HG03460 (cell line): ENCODE data around the gene TFE3.
"Not testable (repeated sequence)": the region's sequence is repeated elsewhere in the genome, so short reads cannot be mapped to it uniquely, and the experiment has no call there.

Experiments used
- ATAC-seq: cut with Tn5 transposase; IDR thresholded peaks from one replicate; pipeline ENCODE4 v1.9.1; 2021; ENCODE audit not compliant: unreplicated experiment

Gene TFE3

GRCh38 chrX:49002091-49002935 lies 40.8 kb downstream of the TFE3 start, which contains the start of gene GRIPAP1:
Gene GRIPAP1, minus strand, starts transcription at chrX:49002264. Its CDS starts 35 bp downstream, at chrX:49002229.
- ATAC-seq = peak; percentile 85

- peak; percentile 27 for ATAC-seq
Measured at GRCh38 chrX:49001521-49002090, 41.6 kb downstream of the TFE3 start.

- ATAC-seq = no peak
Measured at GRCh38 chrX:49000636-49001035, 42.5 kb downstream of the TFE3 start.

- no peak for ATAC-seq
Measured at GRCh38 chrX:48999030-48999429, 44.1 kb downstream of the TFE3 start.

- no peak for ATAC-seq
Measured at GRCh38 chrX:48998391-48998790, 44.8 kb downstream of the TFE3 start.

- no peak for ATAC-seq
Measured at GRCh38 chrX:48997865-48998264, 45.3 kb downstream of the TFE3 start.

- ATAC-seq = no peak
Measured at GRCh38 chrX:48997455-48997854, 45.7 kb downstream of the TFE3 start.

- ATAC-seq = no peak
Measured at GRCh38 chrX:48996969-48997368, 46.2 kb downstream of the TFE3 start.

GRCh38 chrX:48992341-48992740 lies 50.8 kb downstream of the TFE3 start:
- no peak for ATAC-seq

- ATAC-seq = no peak
Measured at GRCh38 chrX:48989483-48989882, 53.7 kb downstream of the TFE3 start.

- ATAC-seq = no peak
Measured at GRCh38 chrX:48983896-48984295, 59.3 kb downstream of the TFE3 start.

GRCh38 chrX:48983081-48983480 lies 60.1 kb downstream of the TFE3 start:
- ATAC-seq = no peak

- ATAC-seq = no peak
Measured at GRCh38 chrX:48981178-48981577, 62.0 kb downstream of the TFE3 start.

GRCh38 chrX:48980341-48980740 lies 62.8 kb downstream of the TFE3 start:
- not testable (repeated sequence) for ATAC-seq
